ENCODE results near the gene LRRC8A.
"Not testable (repeated sequence)": the region's sequence is repeated elsewhere in the genome, so short reads cannot be mapped to it uniquely, and the experiment has no call there.

DNA sequence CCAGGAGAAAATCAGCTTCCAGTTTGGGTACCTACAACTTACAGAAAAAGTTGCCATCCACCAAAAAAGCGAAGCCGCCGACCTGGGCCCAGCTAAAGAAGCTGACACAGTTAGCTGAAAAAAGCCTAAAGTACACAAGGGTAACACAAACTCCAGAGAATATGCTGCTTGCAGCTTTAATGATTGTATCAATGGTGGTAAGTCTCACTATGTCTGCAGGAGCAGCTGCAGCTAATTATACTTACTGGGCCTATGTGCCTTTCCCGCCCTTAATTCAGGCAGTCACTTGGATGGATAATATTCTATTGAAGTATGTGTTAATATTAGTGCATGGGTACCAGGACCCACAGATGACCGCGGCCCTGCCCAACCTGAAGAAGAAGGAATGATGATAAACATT lies 27.5 kb upstream of the LRRC8A start:
- not testable (repeated sequence) for TF ChIP-seq CTCF (IDR thresholded peaks at IDR 0.05 in 2 of 3, conservative IDR thresholded peaks at IDR 0.05 in 1 of 3; ENCODE audit: borderline replicate concordance in 1 of 3, insufficient read depth in 1 of 3, low read depth in 2 of 3, low read length in 2 of 3); EZH2 (IDR thresholded peaks at IDR 0.05); POLR2A (IDR thresholded peaks at IDR 0.05; ENCODE audit: borderline replicate concordance, extremely low read depth, insufficient read depth, insufficient read length); JUND (IDR thresholded peaks at IDR 0.05); EGR1 (IDR thresholded peaks at IDR 0.05; ENCODE audit: low read depth); ZNF274 (IDR thresholded peaks at IDR 0.05; ENCODE audit: low read depth, low read length)
- TF ChIP-seq, protein P1, sequence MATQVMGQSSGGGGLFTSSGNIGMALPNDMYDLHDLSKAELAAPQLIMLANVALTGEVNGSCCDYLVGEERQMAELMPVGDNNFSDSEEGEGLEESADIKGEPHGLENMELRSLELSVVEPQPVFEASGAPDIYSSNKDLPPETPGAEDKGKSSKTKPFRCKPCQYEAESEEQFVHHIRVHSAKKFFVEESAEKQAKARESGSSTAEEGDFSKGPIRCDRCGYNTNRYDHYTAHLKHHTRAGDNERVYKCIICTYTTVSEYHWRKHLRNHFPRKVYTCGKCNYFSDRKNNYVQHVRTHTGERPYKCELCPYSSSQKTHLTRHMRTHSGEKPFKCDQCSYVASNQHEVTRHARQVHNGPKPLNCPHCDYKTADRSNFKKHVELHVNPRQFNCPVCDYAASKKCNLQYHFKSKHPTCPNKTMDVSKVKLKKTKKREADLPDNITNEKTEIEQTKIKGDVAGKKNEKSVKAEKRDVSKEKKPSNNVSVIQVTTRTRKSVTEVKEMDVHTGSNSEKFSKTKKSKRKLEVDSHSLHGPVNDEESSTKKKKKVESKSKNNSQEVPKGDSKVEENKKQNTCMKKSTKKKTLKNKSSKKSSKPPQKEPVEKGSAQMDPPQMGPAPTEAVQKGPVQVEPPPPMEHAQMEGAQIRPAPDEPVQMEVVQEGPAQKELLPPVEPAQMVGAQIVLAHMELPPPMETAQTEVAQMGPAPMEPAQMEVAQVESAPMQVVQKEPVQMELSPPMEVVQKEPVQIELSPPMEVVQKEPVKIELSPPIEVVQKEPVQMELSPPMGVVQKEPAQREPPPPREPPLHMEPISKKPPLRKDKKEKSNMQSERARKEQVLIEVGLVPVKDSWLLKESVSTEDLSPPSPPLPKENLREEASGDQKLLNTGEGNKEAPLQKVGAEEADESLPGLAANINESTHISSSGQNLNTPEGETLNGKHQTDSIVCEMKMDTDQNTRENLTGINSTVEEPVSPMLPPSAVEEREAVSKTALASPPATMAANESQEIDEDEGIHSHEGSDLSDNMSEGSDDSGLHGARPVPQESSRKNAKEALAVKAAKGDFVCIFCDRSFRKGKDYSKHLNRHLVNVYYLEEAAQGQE (IDR thresholded peaks at IDR 0.05; ENCODE audit: low read depth): not testable (repeated sequence)
- TF ChIP-seq, protein P2, sequence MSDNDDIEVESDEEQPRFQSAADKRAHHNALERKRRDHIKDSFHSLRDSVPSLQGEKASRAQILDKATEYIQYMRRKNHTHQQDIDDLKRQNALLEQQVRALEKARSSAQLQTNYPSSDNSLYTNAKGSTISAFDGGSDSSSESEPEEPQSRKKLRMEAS (IDR thresholded peaks at IDR 0.05): not testable (repeated sequence)
